IgD-negative memory B cell (primary cell): ENCODE measurements around the gene AP1M2. TPM values are rescaled to one million over a fixed set of nuclear protein-coding genes. Genes with fewer than 3 reads are reported as not detected.
"Not testable (repeated sequence)": the region's sequence is repeated elsewhere in the genome, so short reads cannot be mapped to it uniquely, and the experiment has no call there.

Experiments
- H3K27ac Mint-ChIP-seq, 3 donors: one replicate each; pipeline ENCODE4 v1.8.0; 2020 to 2022; ENCODE audit warnings: mild to moderate bottlenecking in 3 of 3, mixed read lengths in 3 of 3, moderate library complexity in 1 of 3
- H3K27me3 Mint-ChIP-seq: one replicate; pipeline ENCODE4 v1.8.0; 2021; ENCODE audit warnings: mixed read lengths
- H3K36me3 Mint-ChIP-seq: one replicate; pipeline ENCODE4 v1.8.0; 2020; ENCODE audit warnings: mild to moderate bottlenecking, mixed read lengths
- H3K4me1 Mint-ChIP-seq, 3 donors: one replicate each; pipeline ENCODE4 v1.8.0; 2020 to 2022; ENCODE audit warnings: mixed read lengths in 3 of 3, mild to moderate bottlenecking in 1 of 3
- H3K4me3 Mint-ChIP-seq, 4 donors: one replicate each; pipeline ENCODE4 v1.8.0; 2020 to 2022; ENCODE audit warnings: mild to moderate bottlenecking in 4 of 4, mixed read lengths in 4 of 4, moderate library complexity in 3 of 4
- H3K9me3 Mint-ChIP-seq, 3 donors: one replicate each; pipeline ENCODE4 v1.8.0; 2020 to 2021; ENCODE audit warnings: mixed read lengths in 3 of 3, mild to moderate bottlenecking in 1 of 3
- polyA plus RNA-seq: library from polyadenylated mRNA; unstranded; fragments of 300-500 nt; fragmentation: Illumina TruSeq; gene quantifications from one replicate; pipeline ENCODE4 v1.2.3, GENCODE V29; 2021

AP1M2 gene
- polyA plus RNA-seq, 1 donor from 2014 or later: not detected

GRCh38 chr19:10546817-10547216, 40.3 kb downstream of the AP1M2 start:
- no peaks in the 10 kb centered on the region for H3K27me3 Mint-ChIP-seq
- no peaks in the 10 kb centered on the region for H3K9me3 Mint-ChIP-seq
- peaks cover 4 to 14% (median 7%) of the 10 kb centered on the region in 3 donors for H3K4me1 Mint-ChIP-seq
- no peaks in the 10 kb centered on the region for H3K36me3 Mint-ChIP-seq
- no peak overlapping the region for H3K4me3 Mint-ChIP-seq
- peak overlapping the region in 1 of 3 donors; percentile 28 for H3K27ac Mint-ChIP-seq

- H3K4me1 Mint-ChIP-seq: peaks cover 6 to 14% (median 8%) of the 10 kb centered on the region in 3 donors
- H3K9me3 Mint-ChIP-seq: no peaks in the 10 kb centered on the region
- H3K36me3 Mint-ChIP-seq: no peaks in the 10 kb centered on the region
- peaks cover 8% of the 10 kb centered on the region for H3K27me3 Mint-ChIP-seq
- H3K27ac Mint-ChIP-seq: peak overlapping the region; percentile 65 to 98 (median 85)
- H3K4me3 Mint-ChIP-seq: peak overlapping the region; percentile 83 to 93 (median 88)
Measured at GRCh38 chr19:10544753-10545251, 42.3 kb downstream of the AP1M2 start.

- H3K9me3 Mint-ChIP-seq: no peaks in the 10 kb centered on the region
- H3K27me3 Mint-ChIP-seq: peaks cover 9% of the 10 kb centered on the region
- H3K36me3 Mint-ChIP-seq: no peaks in the 10 kb centered on the region
- peak overlapping the region; percentile 83 to 93 (median 88) for H3K4me3 Mint-ChIP-seq
- peaks cover 6 to 14% (median 8%) of the 10 kb centered on the region in 3 donors for H3K4me1 Mint-ChIP-seq
- H3K27ac Mint-ChIP-seq: peak overlapping the region; percentile 65 to 98 (median 85)
Measured at GRCh38 chr19:10544242-10544752, 42.8 kb downstream of the AP1M2 start.

- no peaks in the 10 kb centered on the region for H3K9me3 Mint-ChIP-seq
- H3K4me3 Mint-ChIP-seq: peak within 1 kb of the TSS; percentile 84 to 93 (median 90)
- peaks cover 6 to 14% (median 8%) of the 10 kb centered on the region in 3 donors for H3K4me1 Mint-ChIP-seq
- H3K36me3 Mint-ChIP-seq: no peaks in the 10 kb centered on the region
- H3K27ac Mint-ChIP-seq: peak within 1 kb of the TSS; percentile 85 to 98 (median 96)
- peaks cover 12% of the 10 kb centered on the region for H3K27me3 Mint-ChIP-seq
Measured at GRCh38 chr19:10543420-10544241, 43.5 kb downstream of the AP1M2 start, which contains the start of gene ATG4D. Gene ATG4D (plus strand): TSS chr19:10543904. CDS start chr19:10544091, 187 bp downstream.

GRCh38 chr19:10543059-10543419, 44.1 kb downstream of the AP1M2 start:
- peaks cover 6 to 14% (median 8%) of the 10 kb centered on the region in 3 donors for H3K4me1 Mint-ChIP-seq
- peak overlapping the region; percentile 71 to 96 (median 76) for H3K27ac Mint-ChIP-seq
- peak overlapping the region; percentile 75 to 92 (median 90) for H3K4me3 Mint-ChIP-seq
- H3K27me3 Mint-ChIP-seq: peaks cover 18% of the 10 kb centered on the region
- no peaks in the 10 kb centered on the region for H3K9me3 Mint-ChIP-seq
- no peaks in the 10 kb centered on the region for H3K36me3 Mint-ChIP-seq

- H3K4me3 Mint-ChIP-seq, H3K36me3 Mint-ChIP-seq, H3K9me3 Mint-ChIP-seq, H3K4me1 Mint-ChIP-seq: not testable (repeated sequence)
- H3K27me3 Mint-ChIP-seq: peaks cover 26% of the 10 kb centered on the region
- peak overlapping the region in 1 of 3 donors; percentile 12 for H3K27ac Mint-ChIP-seq
Measured at GRCh38 chr19:10539016-10539415, 48.1 kb downstream of the AP1M2 start.

- no peaks in the 10 kb centered on the region for H3K9me3 Mint-ChIP-seq
- peaks cover 26% of the 10 kb centered on the region for H3K27me3 Mint-ChIP-seq
- H3K4me3 Mint-ChIP-seq: no peak overlapping the region
- peaks cover 2 to 7% (median 6%) of the 10 kb centered on the region in 3 donors for H3K4me1 Mint-ChIP-seq
- no peaks in the 10 kb centered on the region for H3K36me3 Mint-ChIP-seq
- no peak overlapping the region for H3K27ac Mint-ChIP-seq
Measured at GRCh38 chr19:10538204-10538983, 48.7 kb downstream of the AP1M2 start.

- Mint-ChIP-seq H3K27me3 (peaks cover 27% of the 10 kb centered on the region), H3K36me3 (no peaks in the 10 kb centered on the region), H3K27ac (no peak overlapping the region), H3K4me1 (peaks cover under 1 to 3% (median 2%) of the 10 kb centered on the region in 3 donors), H3K4me3 (no peak overlapping the region), H3K9me3 (no peaks in the 10 kb centered on the region)
Measured at GRCh38 chr19:10537668-10538067, 49.4 kb downstream of the AP1M2 start.

- no peak overlapping the region for H3K27ac Mint-ChIP-seq
- H3K27me3 Mint-ChIP-seq: peaks cover 28% of the 10 kb centered on the region
- peaks cover 0 to 4% (median 0%) of the 10 kb centered on the region in 3 donors for H3K9me3 Mint-ChIP-seq
- H3K4me3 Mint-ChIP-seq: no peak overlapping the region
- H3K4me1 Mint-ChIP-seq: no peaks in the 10 kb centered on the region
- no peaks in the 10 kb centered on the region for H3K36me3 Mint-ChIP-seq
Measured at GRCh38 chr19:10535613-10536012, 51.5 kb downstream of the AP1M2 start.

- Mint-ChIP-seq H3K27ac (no peak overlapping the region), H3K4me3 (no peak overlapping the region), H3K27me3 (peaks cover 18% of the 10 kb centered on the region), H3K9me3 (peaks cover 0 to 4% (median 0%) of the 10 kb centered on the region in 3 donors), H3K4me1 (no peaks in the 10 kb centered on the region), H3K36me3 (peaks cover 1% of the 10 kb centered on the region)
Measured at GRCh38 chr19:10533646-10534386, 53.3 kb downstream of the AP1M2 start.

GRCh38 chr19:10532457-10532856, 54.7 kb downstream of the AP1M2 start:
- Mint-ChIP-seq H3K27me3 (peaks cover 10% of the 10 kb centered on the region), H3K4me3 (no peak overlapping the region), H3K27ac (no peak overlapping the region), H3K4me1 (no peaks in the 10 kb centered on the region), H3K9me3 (peaks cover 0 to 4% (median 0%) of the 10 kb centered on the region in 3 donors), H3K36me3 (peaks cover 1% of the 10 kb centered on the region)

- not testable (repeated sequence) for H3K4me1 Mint-ChIP-seq, H3K36me3 Mint-ChIP-seq, H3K27ac Mint-ChIP-seq, H3K27me3 Mint-ChIP-seq, H3K4me3 Mint-ChIP-seq, H3K9me3 Mint-ChIP-seq
Measured at GRCh38 chr19:10526887-10527286, 60.2 kb downstream of the AP1M2 start.

GRCh38 chr19:10525636-10526035, 61.5 kb downstream of the AP1M2 start:
- no peaks in the 10 kb centered on the region for H3K4me1 Mint-ChIP-seq
- H3K27ac Mint-ChIP-seq: no peak overlapping the region
- peaks cover 1% of the 10 kb centered on the region for H3K36me3 Mint-ChIP-seq
- no peak overlapping the region for H3K4me3 Mint-ChIP-seq
- H3K9me3 Mint-ChIP-seq: peaks cover 0 to 1% (median 0%) of the 10 kb centered on the region in 3 donors
- H3K27me3 Mint-ChIP-seq: peaks cover 3% of the 10 kb centered on the region

- Mint-ChIP-seq H3K9me3 (peaks cover 0 to 1% (median 0%) of the 10 kb centered on the region in 3 donors), H3K27ac (peak overlapping the region in 2 of 3 donors; percentile 39 to 53), H3K36me3 (no peaks in the 10 kb centered on the region), H3K4me1 (peaks cover 8 to 11% (median 9%) of the 10 kb centered on the region in 3 donors), H3K27me3 (peaks cover 15% of the 10 kb centered on the region), H3K4me3 (no peak overlapping the region)
Measured at GRCh38 chr19:10523135-10523636, 63.9 kb downstream of the AP1M2 start.
